Activated CD8-positive, alpha-beta memory T cell treated with anti-CD3 and anti-CD28 coated beads, Interleukin-2, amount 50 U/mL, for 48 hours (primary cell): ENCODE measurements around the gene RPUSD3.

Source experiments
- DNase-seq: peaks from one replicate; pipeline ENCODE4 v3.0.0-alpha.2; 2020

RPUSD3 gene

DNA sequence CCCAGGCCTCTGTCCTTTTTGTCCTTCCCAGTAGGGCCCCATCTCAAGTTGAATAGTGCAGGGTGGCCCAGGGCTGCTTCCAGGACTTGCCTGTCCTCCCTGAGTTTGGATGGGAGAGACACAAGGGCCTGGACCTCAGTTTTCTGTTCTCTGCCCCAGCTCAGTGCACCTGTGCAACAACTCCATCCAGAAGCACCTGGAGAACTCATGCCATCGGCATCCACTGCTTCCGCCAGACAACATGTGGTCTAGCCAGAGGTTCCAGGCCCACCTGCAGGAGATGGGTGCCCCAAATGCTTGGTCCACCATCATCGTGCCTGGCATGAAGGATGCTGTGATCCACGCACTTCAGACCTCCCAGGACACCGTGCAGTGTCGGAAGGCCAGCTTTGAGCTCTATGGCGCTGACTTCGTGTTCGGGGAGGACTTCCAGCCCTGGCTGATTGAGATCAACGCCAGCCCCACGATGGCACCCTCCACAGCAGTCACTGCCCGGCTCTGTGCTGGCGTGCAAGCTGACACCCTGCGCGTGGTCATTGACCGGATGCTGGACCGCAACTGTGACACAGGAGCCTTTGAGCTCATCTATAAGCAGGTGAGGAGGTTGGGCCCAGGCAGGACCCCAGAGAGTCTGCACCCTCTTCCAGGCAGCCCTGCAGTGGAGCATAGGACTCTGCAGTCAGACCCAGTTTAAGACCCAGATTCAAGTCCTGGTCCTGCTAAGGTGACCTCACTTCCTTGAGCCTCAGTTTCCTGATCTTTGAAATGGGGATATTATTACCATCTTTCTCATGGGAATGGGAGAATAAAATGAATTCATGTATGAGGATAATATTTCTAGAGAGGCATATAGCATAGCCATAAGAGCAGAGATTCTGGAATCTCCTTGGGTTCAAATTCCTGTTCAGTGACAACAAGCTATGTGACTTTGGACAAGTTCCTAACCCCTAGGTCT lies 14.7 kb downstream of the RPUSD3 start:
- no peak for DNase-seq

- no peak for DNase-seq
Measured at GRCh38 chr3:9826815-9827573, 16.8 kb downstream of the RPUSD3 start.

GRCh38 chr3:9825451-9826040 lies 18.3 kb downstream of the RPUSD3 start:
- no peak for DNase-seq

- DNase-seq, result no peak
Measured at GRCh38 chr3:9820946-9821345, 22.9 kb downstream of the RPUSD3 start.

- DNase-seq, result no peak
Measured at GRCh38 chr3:9820543-9820942, 23.3 kb downstream of the RPUSD3 start.

GRCh38 chr3:9818666-9819335 lies 25.0 kb downstream of the RPUSD3 start:
- no peak for DNase-seq

GRCh38 chr3:9817436-9817835 lies 26.4 kb downstream of the RPUSD3 start:
- DNase-seq, result no peak

DNA sequence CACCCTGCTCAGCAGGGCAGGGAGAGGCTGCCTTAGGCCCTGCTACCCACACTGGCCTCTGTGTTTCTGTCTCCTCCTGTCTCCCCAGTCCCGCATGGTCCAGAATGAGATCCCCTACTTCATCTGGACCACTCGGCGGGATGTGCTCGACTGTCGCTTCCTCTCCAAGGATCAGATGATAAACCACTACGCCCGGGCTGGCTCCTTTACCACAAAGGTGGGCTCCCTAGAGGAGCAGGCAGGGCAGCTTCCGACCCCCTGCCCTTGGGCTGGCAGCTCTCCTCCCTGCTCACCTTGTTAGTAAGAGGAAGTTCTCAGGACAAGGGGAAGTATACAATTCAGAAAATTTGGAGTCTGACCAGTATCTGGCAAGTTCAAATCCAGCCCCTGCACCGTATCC lies 27.8 kb downstream of the RPUSD3 start:
- DNase-seq, result no peak

GRCh38 chr3:9812870-9813483 lies 30.8 kb downstream of the RPUSD3 start:
- no peak for DNase-seq

- DNase-seq, result no peak
Measured at GRCh38 chr3:9810846-9811245, 33.0 kb downstream of the RPUSD3 start.

DNA sequence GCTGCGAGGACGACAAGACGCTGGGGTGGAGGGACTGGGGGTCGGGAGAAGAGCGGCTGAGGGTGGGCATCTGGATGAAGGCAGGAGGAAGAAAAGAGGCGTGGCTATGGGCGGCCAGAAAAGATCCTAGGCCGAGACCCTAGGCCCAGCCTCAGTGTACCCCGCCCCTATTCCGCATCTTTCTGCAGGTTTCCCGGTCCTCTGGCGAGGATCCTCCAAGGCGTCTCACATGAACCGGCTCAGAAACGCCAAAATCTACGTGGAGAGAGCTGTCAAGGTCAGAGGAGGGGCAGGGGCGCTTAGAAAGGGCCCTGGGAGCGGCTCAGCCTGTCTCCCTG lies 33.4 kb downstream of the RPUSD3 start:
- DNase-seq, result no peak

GRCh38 chr3:9809615-9810432 lies 34.0 kb downstream of the RPUSD3 start, which contains the start of gene TTLL3:
TTLL3 (plus strand) TSS chr3:9810262; CDS start chr3:9810662, 400 bp downstream.
- DNase-seq, result peak; percentile 76

- peak; percentile 62 for DNase-seq
Measured at GRCh38 chr3:9809239-9809614, 34.6 kb downstream of the RPUSD3 start.

- DNase-seq, result peak; percentile 75
Measured at GRCh38 chr3:9808345-9809037, 35.3 kb downstream of the RPUSD3 start.

DNA sequence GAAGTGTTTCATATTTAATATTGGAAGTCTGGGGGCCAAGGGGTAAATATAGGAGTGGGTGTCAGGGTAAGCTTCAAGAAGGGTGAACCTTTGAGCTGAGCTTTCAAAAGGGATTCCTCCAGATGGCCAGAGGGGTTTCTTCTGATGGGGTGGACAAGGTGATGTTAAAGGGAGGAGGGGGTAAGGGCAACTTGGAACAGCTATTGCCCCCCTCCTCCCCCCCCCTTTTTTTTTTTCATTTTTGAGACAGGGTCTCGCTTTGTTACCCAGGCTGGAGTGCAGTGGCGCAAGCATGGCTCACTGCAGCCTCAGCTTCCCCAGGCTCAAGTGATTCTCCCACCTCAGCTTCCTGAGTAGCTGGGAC lies 35.8 kb downstream of the RPUSD3 start:
- DNase-seq, result no peak

DNA sequence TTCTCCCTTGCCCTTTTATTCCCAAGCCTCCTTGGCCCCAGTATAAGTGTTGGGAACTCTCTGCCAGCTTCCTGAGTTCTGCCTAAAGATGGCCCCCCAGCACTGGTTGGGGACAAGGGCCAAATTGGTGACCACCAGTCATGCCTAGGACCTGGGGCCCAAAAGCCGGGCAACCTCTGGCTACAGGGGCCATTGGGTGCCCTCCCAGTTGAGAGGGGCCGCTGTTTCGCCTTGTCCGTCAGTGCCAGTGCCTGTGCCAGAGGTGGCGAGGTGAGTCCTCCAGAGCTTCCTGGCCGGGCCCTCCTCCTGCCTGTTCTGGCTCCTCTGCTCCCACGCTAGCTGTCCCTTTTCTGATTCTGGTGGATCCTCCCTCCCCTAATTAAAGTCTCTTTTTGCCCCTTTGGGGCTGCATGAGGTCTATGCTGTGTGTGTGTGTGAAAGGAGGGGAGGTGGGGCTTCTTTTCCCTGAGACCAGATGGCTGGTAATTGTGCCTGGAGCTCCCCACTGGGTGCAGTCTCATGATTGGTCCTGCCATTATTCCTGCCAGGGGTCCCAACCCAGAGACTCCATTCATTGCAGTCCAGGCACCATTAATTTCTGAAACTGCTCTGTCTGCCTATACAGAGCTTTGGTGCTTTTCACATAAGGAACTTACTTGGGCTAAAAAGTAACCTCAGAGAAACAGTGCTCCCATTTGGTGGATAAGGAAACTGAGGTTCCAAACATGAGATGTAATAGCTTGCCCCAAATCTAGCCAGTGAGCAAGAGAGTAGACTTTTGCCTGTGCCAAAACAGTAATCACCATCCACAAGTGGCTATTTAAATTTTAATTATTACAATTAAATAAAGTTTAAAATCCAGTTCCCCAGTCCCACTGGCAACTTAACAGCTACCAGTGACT lies 36.9 kb downstream of the RPUSD3 start:
- DNase-seq, result no peak

GRCh38 chr3:9806137-9806536 lies 37.7 kb downstream of the RPUSD3 start:
- DNase-seq, result no peak

DNA sequence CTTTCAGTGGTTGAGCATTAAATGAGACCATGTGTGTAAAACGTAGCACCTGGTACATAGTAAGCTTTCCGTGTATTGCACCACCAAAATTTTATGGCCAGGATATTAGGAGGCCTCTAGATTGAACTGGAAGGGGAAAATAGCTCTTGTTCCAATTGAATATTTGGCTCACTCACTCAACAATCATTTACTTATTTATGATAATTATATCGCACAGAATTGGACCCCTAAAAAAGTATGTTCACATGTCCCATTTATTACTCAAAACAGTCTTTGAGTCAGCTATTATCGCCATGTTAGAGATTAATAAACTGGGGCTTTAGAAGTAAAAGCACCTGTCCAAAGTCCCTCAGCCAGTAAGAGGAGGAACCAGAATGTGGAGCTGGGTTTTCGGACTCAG lies 38.8 kb downstream of the RPUSD3 start:
- DNase-seq, result no peak

DNA sequence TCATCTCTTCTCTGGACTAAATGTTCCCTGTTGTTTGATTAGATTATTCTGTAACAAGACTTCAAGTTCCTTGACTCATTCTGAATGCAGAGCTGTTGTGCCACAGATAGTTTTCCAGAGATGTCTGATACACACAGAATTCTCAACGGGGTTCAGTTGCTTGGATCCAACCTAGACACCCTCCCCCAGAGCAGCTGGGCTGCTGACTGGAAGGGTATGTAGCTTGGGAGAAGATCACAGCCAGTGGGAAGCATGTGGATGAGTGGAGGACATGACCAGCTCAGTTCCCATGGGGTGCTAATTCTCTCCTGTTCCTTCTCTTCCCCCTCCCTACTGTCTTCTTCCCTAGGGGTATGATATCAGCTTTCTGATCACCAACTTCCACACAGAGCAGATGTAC lies 40.3 kb downstream of the RPUSD3 start:
- DNase-seq, result no peak

GRCh38 chr3:9800529-9800928 lies 43.3 kb downstream of the RPUSD3 start:
- DNase-seq, result no peak
